GM19035 (cell line): ENCODE measurements around the gene SEC14L5.
"Not testable (repeated sequence)": the region's sequence is repeated elsewhere in the genome, so short reads cannot be mapped to it uniquely, and the experiment has no call there.

ENCODE experiments used
- ATAC-seq: cut with Tn5 transposase; IDR thresholded peaks from one replicate; pipeline ENCODE4 v1.9.1; 2021; ENCODE audit not compliant: unreplicated experiment

Gene SEC14L5

DNA sequence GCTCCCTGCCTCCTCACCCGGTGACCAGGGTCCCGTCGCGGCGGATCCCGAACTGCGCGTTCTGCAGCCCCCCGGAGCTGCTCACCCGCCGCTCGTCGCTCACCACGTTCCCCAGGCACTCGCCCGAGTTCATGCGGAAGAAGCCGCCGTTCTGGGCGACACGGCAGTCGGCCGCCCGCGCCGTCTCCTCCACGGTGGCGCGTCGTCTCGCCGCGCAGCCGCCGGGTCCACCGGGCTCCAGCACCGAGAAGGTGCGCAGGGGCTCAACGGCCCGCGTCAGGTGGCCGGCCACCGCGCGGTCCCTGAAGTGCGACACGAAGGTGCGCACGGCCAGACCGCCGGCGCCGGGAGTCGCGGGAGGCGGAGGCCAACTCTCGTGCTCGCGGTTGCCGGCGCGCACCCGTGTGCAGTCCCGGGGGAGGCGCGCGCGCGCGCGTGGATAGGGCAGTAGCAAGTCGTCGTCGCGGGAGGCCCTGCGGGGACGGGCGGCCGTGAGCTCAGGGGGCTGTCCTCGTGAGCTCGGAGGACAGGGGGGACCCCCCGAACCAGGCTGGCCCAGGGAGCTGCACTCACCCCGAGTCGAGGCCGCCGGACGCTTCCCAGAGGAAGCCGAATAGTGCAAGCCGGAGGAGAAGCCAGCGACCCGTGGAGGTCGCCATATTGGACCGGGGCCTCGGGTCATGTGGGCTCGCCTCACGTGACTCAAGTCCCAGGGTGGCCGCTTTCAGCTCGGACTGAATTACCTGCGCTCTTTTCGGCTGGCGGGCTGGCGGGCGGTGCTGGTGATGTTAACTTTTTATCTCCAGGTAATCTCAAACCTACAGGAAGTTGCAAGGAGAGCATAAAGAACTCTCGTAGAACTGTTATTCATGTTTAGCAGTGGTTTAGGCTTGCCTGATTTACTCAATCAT is 75.4 kb downstream of the SEC14L5 start, which contains the start of gene NAGPA:
Gene NAGPA, minus strand, starts transcription at position 680 of the 911 bp plus-strand sequence. Its CDS starts 21 bp downstream, at position 659.
- peak; percentile 93 for ATAC-seq

DNA sequence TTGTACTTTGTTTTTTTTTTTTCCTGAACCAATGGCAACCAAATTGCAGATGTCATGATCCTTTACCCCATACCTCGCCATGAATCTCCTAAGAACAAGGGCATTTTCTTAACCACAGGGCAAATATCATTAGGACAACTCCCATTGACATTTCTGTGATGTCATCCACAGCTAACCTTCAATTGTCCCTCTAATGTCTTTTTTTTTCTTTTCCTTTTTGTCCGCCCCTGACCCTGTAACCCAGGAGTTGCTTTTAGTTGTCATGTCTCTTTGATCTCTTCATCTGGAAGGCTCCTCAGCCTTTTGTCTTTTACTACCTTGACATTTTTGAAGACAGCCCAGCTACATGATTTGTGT is 76.0 kb downstream of the SEC14L5 start:
- no peak for ATAC-seq

DNA sequence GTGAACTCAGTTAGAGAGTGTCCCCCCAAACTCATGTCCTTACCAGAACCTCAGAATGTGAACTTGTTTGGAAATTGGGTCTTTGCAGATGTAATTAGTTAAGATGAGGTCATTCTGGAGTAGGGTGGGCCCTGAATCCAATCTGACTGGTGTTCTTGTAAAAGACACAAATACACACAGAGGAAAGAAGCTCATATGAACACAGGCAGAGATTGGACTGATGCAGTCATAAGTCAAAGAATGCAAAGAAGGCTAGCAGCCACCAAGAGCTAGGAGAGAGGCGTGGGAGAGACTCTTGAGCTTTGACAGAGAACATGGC is 77.7 kb downstream of the SEC14L5 start:
- no peak for ATAC-seq

DNA sequence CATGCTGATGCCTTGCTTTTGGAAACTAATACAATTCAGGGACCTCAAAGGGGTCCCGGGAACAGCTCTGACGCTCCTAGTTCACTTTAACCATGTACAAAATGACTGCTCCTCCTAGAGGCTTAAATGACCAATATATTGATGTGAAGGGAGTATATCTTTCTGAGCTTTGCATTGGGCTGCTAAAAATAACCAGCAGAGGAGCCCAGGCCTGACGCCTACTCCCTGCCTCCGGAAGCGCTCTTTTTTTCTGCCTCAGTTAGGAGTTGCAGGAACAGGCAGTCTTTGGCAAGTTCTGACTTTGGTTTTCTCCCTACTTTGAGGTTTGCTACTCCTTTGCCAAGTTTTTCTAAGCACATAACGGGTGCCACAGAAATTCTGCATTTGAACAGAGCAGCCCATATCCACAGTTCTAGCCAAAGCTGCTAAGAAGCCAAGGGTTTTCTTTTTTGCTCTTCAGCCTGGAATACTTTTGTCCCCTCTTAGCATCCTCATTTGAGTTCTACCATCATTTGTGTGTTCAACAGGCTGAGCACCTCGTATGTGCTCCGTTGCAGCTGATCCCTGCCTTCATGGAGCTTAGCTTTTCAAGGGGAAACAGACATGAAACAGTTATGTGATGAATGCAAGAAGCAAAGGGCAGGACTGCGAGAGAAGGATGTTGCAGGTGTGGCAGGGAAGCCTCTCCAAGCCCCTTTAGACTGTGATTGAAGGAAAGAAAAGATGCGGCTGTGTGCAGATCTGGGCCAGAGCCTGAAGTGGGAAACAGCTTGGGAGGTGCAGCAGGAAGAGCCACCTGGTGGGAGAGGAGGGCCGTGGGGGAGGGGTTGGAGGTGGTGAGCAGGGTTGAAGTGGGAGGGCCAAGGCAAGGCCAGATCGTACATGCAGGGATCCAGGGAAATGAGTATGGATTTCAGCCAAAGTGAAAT is 78.4 kb downstream of the SEC14L5 start:
- ATAC-seq: no peak

DNA sequence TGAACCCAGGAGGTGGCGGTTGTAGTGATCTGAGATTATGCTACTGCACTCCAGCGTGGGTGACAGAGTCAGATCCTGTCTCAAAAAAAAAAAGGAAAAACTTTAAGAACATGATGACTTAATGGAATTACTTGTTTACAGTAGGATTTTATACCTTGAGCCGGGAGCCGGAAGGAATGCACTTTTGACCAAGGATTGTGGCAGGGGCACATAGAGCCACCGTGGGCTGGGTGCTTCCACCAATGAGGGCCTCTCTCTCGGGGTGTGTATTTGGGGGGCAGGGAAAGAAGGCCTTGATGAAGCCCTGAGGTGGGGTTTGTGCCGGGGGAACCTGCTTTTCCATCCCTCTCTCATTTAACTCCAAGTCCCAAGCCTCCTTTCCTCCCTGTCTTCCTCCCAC is 82.3 kb downstream of the SEC14L5 start:
- no peak for ATAC-seq

DNA sequence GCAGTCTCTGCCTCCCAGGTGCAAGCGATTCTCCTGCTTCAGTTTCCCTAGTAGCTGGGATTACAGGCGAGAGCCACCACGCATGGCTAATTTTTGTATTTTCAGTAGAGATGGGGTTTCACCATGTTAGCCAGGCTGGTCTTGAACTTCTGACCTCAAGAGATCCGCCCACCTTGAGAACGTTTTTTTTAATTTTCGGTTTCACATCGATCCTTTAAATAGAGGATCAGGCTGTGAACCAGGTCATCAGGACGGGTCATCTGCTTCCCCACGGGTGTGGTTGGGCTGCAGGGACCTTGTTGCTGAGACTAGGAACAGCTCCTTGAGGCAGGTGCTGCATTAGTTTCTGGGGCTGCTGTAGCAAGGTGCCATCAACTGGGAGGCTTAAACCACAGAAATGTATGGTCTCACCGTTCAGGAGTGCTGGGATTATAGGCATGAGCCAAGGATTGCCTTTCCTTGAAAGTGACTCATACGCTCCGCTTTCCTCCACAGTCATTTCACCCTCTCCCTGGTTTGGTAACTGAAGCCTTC is 83.5 kb downstream of the SEC14L5 start:
- ATAC-seq: peak; percentile 67

DNA sequence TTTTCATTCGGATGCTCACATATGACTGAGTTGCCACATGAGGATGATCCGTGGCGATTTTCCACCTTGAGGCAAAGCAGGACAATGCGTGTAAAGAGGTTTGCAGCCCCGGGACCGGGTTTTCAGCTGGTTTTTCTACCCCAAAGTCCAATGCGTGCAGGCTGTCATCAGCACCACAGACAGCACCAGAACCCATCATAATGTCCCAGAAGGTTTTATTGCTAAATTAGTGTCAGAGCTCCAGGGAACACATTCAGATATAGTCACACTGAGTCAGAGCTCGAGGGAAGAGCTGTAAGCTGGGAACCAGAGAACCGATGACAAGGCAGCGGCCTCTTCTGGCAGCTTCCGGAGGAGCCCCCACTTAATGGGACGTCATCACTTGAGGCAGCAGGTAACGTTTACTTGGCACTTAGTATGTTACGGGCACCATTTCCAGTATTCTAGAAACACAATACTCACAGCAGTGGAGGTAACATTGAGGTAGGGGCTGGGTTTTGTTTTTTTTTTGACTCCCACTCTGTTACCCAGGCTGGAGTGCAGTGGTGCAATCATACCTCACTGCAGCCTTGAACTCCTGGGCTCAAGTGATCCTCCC is 84.5 kb downstream of the SEC14L5 start:
- ATAC-seq: no peak

DNA sequence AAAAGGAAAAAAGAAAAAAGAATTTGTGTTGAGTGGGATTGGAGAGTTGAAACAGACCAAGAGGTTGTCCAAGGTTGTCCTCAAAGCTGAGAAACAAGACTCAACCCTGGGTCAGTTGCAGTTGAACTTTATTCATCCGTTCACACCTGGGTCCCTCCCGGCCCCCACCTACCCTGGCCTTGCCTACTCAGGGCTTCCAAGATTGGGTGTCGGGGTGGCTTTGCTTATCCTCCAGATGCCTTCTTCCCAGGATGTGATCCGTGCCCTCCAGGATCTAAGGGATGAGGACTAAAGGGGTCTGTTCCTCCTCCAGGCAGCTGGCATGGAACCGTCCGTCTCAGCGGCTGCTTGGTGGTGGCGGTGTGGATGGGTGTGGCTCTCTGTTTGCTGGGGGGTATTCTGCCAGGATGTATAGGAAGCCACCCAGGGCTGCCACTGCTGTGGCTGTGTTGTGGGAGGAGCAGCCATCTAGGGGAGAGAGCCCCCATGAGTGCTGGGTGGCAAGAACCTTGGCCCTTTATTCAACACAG is 85.9 kb downstream of the SEC14L5 start:
- ATAC-seq: no peak

DNA sequence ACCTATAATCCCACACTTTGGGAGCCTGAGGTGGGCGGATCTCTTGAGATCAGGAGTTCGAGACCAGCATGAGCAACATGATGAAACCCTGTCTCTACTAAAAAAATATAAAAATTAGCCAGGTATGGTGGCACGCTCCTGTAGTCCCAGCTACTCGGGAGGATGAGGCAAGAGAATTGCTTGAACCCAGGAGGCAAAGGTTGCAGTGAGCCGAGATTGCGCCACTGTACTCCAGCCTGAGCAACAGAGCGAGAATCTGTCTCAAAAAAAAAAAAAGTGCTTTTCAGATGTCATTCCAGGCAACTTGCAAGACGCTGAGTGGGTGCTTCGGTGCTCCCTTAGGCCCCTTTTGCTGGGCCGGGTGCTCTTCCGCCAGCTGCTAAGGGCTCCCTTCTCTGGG is 86.5 kb downstream of the SEC14L5 start:
- not testable (repeated sequence) for ATAC-seq

DNA sequence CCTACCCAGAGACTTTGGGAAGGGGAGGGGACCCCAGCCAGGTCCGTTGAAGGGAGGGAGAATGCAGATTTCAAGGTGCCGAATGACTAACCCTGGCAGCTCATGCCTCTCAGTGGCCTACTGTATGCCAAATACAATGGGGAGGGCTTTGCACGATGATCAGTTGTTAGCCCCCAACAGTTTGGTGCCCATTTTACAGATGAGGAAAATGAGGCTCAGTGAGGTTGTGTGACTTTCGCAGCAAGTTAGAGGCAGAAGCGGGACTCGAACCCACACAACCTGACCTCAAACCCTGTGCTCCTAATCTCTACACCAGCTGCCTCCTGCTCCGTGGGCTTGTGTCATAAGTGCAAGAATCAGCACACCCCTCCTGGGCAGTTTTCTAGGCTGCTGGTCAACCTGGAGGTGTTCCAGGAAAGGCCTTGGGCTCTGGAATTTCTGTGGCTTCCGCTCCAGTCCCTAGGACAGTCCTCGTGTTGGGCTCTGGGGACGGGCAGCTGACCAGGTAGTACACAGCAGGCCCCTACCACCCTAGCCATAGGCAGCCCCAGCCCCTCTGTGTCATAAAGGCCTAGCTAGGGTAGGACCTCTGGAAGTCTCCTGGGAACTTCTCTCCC is 87.5 kb downstream of the SEC14L5 start:
- ATAC-seq: no peak

DNA sequence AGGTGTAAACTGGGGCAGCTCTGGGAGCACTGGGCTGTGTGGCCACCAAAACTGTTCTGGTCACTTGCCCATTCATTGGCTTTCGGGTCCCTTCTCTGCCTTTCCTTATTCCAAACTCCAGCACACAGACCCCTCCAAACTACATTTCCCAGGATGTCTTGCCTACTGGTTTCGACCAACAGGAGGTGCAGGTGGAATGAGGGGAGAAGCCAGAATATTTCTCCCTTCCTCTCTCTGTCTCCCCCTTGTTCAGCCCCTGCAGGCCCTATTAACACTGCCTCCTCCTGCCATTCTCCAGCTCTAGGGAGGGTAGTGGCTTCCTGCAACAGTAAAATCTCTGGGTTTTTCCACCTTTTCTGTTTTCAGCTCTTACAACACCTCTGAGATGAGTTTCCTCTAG is 88.8 kb downstream of the SEC14L5 start:
- no peak for ATAC-seq

DNA sequence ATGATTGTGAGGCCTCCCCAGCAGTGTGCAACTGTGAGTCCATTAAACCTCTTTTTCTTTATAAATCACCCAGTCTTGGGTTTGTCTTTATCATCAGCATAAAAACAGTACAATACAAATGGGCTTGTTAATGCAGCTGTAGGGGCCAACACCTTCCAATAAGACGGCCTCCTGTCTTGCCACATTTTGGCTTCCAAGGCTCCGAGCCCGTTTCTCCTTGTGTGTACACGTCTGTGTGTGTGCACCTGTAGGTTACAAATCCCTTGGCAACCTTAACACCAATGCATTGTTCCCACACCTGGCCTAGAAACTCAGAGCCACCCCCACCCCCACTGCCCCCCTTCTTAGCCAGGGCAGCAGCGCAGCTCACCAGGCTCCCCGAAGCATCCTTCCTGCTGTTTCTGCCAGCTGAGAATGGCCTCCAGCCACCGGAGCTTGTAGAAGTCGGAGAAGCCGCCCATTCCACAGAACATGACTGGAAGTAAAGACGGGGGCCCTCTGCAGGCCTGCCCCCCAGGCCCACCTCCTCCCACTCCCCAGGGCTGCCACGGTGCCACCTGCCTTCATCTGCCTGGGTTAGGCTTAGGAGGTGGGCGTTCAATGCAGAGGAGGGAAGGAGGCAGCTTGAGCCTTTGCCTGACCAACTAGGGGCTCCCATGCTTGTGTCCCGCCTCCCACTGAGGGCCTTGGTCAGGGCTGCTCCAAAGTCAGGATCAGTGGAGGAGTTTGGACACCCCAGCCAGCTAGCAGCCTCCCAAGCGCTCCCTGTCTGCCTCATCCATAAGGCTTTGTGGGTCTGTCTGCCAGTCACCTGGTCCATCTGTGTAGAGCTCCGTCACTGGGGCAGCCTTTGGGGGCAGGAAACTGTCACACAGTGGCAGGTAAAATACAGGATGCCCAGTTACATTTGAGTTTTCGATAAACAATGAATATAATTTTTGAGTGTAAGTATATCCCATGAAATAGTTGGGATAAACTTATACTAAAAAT is 97.0 kb downstream of the SEC14L5 start:
- no peak for ATAC-seq

DNA sequence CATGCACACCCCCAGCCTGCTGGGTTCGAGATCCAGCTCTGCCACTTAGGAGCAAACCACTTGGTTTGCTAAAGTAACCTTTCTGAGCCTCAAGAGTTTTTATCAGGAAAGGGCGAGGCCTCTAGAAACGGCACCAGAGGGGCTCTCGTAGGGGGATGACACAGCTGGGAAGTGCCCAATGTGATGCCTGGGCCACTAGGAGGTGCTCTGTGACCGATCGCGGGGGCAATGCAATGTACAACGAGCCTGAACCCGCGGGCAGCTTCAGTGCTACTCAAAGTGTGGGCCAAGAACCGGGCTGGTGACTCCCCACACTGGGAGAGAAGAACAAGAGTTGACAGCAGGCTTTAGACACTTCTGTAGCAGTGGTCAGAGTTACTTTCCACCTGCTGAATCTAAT is 98.2 kb downstream of the SEC14L5 start:
- no peak for ATAC-seq

DNA sequence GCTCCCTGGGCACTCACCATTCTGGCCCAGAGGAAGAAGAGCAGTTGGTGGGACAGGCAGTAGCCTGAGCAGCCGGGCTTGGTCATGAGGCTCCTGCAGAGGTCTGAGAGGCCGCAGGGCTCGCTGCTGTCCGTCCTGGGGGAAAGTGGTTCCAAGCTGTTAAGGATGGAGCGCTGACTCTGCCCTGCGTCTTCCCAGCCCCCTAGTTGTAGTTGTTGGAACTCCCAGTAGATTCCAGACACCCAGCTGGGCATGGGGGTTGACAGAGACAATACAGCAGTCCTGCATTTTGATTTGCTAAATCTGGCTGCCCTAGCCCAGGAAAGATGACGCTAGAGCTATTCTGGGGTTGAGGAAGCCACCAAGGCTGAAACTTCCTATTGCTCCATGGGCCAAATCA is 100.3 kb downstream of the SEC14L5 start:
- no peak for ATAC-seq

DNA sequence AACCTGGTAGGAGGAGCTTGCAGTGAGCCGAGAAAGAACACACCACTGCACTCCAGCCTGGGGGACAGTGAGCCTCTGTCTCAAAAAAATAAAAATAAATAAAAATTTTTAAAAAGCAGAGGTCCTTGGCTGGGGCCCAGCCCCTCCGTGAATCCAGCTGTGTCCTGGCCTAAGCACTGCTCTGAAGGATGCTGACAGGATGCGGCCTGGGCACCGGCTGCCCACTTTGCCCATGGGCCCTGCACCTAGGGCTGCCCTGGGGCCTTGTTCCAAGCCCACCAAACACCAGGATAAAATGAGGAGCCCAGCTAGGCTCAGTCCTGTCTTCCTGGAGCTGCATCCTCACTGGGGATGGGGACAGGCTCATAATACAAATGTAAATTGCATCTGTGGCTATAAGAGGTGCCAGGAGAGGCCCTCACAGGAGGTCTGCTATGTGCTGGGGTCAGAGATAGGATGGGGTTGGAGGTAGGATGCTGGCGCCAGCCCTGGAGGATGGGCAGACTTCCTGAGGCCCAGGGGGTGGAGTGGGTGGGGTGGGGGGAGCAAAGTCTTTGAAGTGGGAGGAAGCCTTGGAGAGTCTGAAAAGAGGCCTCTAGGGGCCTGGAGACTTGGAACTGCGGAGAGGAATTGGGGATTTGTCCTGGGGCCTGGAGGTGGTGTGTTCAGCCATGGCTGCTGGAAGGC is 101.4 kb downstream of the SEC14L5 start:
- ATAC-seq: no peak

DNA sequence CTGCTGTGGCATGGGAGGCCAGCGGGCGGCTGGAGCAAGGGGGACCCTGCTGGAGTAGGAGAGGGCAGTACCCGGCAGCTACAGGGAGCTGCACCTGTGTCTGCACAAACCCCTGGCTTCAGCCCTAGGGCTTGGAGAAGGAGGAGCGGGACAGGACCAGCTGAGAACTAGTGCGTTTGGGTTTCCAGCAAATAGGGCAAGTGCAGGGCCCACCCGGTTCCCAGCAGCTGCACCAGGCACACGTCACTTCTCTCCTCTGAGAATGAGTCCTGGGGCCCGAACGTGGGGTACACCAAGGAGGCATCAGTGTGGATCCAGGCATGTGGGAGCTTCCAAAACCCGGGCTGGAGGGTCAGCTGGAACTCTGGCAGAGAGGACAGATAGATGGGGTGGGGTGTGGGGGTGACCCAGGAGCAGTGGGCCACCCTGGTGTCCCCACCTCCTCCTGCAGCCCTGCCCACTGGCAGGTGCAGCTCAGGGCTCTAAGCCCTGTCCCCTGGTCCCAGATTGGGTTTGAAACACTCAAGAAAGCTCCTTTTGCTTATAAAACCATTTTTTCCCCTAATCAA is 102.0 kb downstream of the SEC14L5 start:
- no peak for ATAC-seq

DNA sequence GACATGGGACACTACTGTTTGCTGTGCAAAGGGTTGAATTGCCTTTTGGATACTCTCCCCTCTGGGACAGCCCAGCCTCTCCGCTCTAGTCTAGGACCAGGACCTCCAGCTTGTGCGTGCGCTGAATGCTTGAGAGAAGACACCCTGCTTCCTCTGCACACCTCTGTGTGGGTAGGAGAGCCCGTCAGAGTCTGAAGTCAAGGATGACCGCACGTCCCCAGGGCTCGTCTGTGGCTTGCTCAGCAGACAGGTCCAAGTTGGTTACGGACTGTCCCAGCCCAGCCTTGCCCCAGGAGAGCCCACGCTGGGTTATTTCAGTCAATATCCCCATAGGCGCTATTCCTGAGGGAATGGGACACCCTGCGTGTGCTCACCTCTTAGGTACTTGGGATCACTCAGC is 103.9 kb downstream of the SEC14L5 start:
- no peak for ATAC-seq
